HepG2 (cell line): ENCODE results near the gene LRRC10B. TPM values are rescaled to one million over a fixed set of nuclear protein-coding genes. Genes with fewer than 3 reads are reported as not detected.

Source experiments
- ATAC-seq: fragments of 200-7000 bp; cut with Tn5 transposase; 3 replicates; pipeline ENCODE4 v1.9.1; 2020; ENCODE audit warnings: mild to moderate bottlenecking, moderate library complexity
- BruUV-seq: library from RNA; stranded (reverse); fragments of 400-500 nt; replicated peaks from 2 replicates; lab custom pipeline; 2021; lab: Mats Ljungman, UMichigan
- CTCF ChIA-PET: fragments of 300-600 bp; formaldehyde crosslinking; extraction: SDS; loops from one replicate; lab custom pipeline; 2021; ENCODE audit warnings: low total read pairs, inconsistent platforms, low intra/inter-chr PET ratio; lab: Yijun Ruan, JAX
- POLR2A ChIA-PET: fragments of 350-600 bp; sonication (Branson Sonifier 250); formaldehyde crosslinking; loops from one replicate; lab custom pipeline; 2020; ENCODE audit warnings: antibody characterized with exemption, inconsistent platforms; lab: Yijun Ruan, JAX
- DNase-seq: peaks from one replicate; pipeline ENCODE4 v3.0.0-alpha.2; 2015; ENCODE audit warnings: low spot score
- FAIRE-seq: peaks from 3 replicates; lab custom pipeline; 2011; peaks lifted over from hg19 to GRCh38; lab: Jason Lieb, UNC
- H2AFZ ChIP-seq: one replicate; pipeline ENCODE4 v1.6.1; 2011; ENCODE audit warnings: low read length, inconsistent platforms
- H3K27ac ChIP-seq: fragments of 300-600 bp; 3 replicates; pipeline ENCODE4 v1.8.0; 2011; ENCODE audit warnings: mixed run types, mild to moderate bottlenecking, mixed read lengths, low read length, inconsistent platforms; ENCODE audit not compliant: insufficient read depth; ENCODE audit errors: extremely low read length
- H3K27me3 ChIP-seq, 2 experiments: fragments of 200-600 bp in 1 of 2; 2 replicates in 1 of 2; 3 replicates in 1 of 2; pipeline versions ENCODE4 v1.6.0 to v1.8.0; 2011; ENCODE audit warnings: low read length in 2 of 2, mild to moderate bottlenecking in 2 of 2, moderate library complexity in 2 of 2, inconsistent platforms in 1 of 2; ENCODE audit not compliant: insufficient read depth in 2 of 2, control insufficient read depth in 1 of 2
- H3K36me3 ChIP-seq, 2 experiments: fragments of 200-600 bp in 1 of 2; replicated peaks in 1 of 2; 2 replicates in 1 of 2; 3 replicates in 1 of 2; pipeline versions ENCODE4 v1.5.1 to v1.8.0; 2011; ENCODE audit warnings: low read length in 2 of 2, inconsistent platforms in 1 of 2; ENCODE audit not compliant: insufficient read depth in 2 of 2, control insufficient read depth in 1 of 2
- H3K4me1 ChIP-seq: 2 replicates; pipeline ENCODE4 v1.5.1; 2012; ENCODE audit warnings: low read length, inconsistent platforms; ENCODE audit not compliant: insufficient read depth
- H3K4me2 ChIP-seq: 2 replicates; pipeline ENCODE4 v1.6.0; 2011; ENCODE audit warnings: low read depth, low read length, inconsistent platforms
- H3K4me3 ChIP-seq, 3 experiments: fragments of 200-600 bp in 1 of 3; sonication (generic), shearing (Covaris generic) in 1 of 3; replicated peaks in 1 of 3; 2 replicates each; pipeline ENCODE4 v1.5.1; 2011 to 2016; ENCODE audit warnings: low read length in 3 of 3, inconsistent platforms in 2 of 3, low read depth in 2 of 3, mild to moderate bottlenecking in 2 of 3, control low read depth in 1 of 3, mixed read lengths in 1 of 3; ENCODE audit not compliant: insufficient read depth in 1 of 3
- H3K79me2 ChIP-seq: one replicate; pipeline ENCODE4 v1.6.1; 2011; ENCODE audit warnings: low read length, inconsistent platforms; ENCODE audit not compliant: insufficient read depth
- H3K9ac ChIP-seq: 2 replicates; pipeline ENCODE4 v1.6.0; 2011; ENCODE audit warnings: mild to moderate bottlenecking, low read depth, low read length, inconsistent platforms; ENCODE audit not compliant: insufficient read depth
- H3K9me3 ChIP-seq: 2 replicates; pipeline ENCODE4 v1.5.1; 2012; ENCODE audit warnings: mild to moderate bottlenecking, low read length
- H4K20me1 ChIP-seq: 2 replicates; pipeline ENCODE4 v1.6.0; 2011; ENCODE audit warnings: inconsistent platforms, mild to moderate bottlenecking, low read length, moderate library complexity; ENCODE audit not compliant: insufficient read depth
- BORCS8-MEF2B ChIP-seq: sonication (generic); formaldehyde crosslinking; IDR thresholded peaks from 2 replicates; pipeline ENCODE4 v1.8.0; 2022; ENCODE audit warnings: mild to moderate bottlenecking, missing genetic modification reagents
- HMGA1 ChIP-seq: sonication (generic); formaldehyde crosslinking; conservative IDR thresholded peaks from 2 replicates; pipeline ENCODE4 v1.4.0; 2020; ENCODE audit warnings: missing genetic modification reagents
- HNRNPH1 ChIP-seq: fragments of 200-400 bp; formaldehyde crosslinking; optimal IDR thresholded peaks from 2 replicates; pipeline ENCODE3; 2017; ENCODE audit warnings: mild to moderate bottlenecking, low read depth, low read length
- WGBS: methylation state at CpG from one replicate; pipeline ENCODE4 v1.1.6; 2017; ENCODE audit warnings: low lambda C conversion rate; 5-methylcytosine and 5-hydroxymethylcytosine counted together
- in situ Hi-C: cut with HindIII; loops from 2 replicates; pipeline ENCODE4 v1.10.0; 2017; ENCODE audit warnings: low pct_unique_long_range_greater_than_20kb; ENCODE audit not compliant: extremely low pct_ligation_motif_present
- intact Hi-C: fragments of 100-400 bp; cut with micrococcal nuclease; formaldehyde crosslinking; loops from one replicate; pipeline ENCODE4 v1.10.0; 2022; ENCODE audit not compliant: unreplicated experiment
- microRNA counts: library from miRNA; unstranded; fragments of <30 nt; microRNA quantifications from one replicate; lab custom pipeline; 2015
- microRNA-seq: library from miRNA; unstranded; fragments of <30 nt; microRNA quantifications from one replicate; pipeline ENCODE4, GENCODE V29; 2020
- polyA plus RNA-seq, 8 experiments: library from polyadenylated mRNA; depleted of rRNA in 3 of 8; stranded (reverse) in 7 of 8; unstranded in 1 of 8; fragments of >200 nt; fragmentation: Illumina TruSeq in 4 of 8; extraction: Trizol in 4 of 8; gene quantifications; 2 replicates each; pipeline versions ENCODE4 v1.2.1 to v1.2.3, GENCODE V29; 2011 to 2016; ENCODE audit warnings: low read depth in 4 of 8, missing spikeins in 1 of 8, mixed read lengths in 1 of 8; ENCODE audit not compliant: insufficient read depth in 1 of 8
- small RNA-seq, 3 experiments: library from RNA; depleted of rRNA; stranded (forward); fragments of <200 nt; gene quantifications; one replicate each; pipeline ENCODE3, GENCODE V24; 2012; ENCODE audit warnings: low read depth in 2 of 3, low replicate concordance in 1 of 3; ENCODE audit not compliant: insufficient read length in 3 of 3, insufficient read depth in 2 of 3
- total RNA-seq, 5 experiments: library from RNA; depleted of rRNA; stranded (reverse); fragments of >200 nt; fragmentation: Illumina TruSeq; extraction: Trizol; gene quantifications; 2 replicates each; pipeline ENCODE4 v1.2.3, GENCODE V29; 2016; ENCODE audit warnings: low read depth in 1 of 5

Gene LRRC10B
- total and polyA plus RNA-seq, 2 of the 13 experiments (the other 11 are each of a cell fraction or from before 2014, with no cell fraction given), result not detected

- no peaks in the 10 kb centered on the region for H3K36me3 ChIP-seq
- H3K27ac ChIP-seq, result no peak overlapping the region
- in situ Hi-C loops, result no loop called here
- no peak overlapping the region for H3K4me3 ChIP-seq
- no peak for TF ChIP-seq BORCS8-MEF2B
- TF ChIP-seq HMGA1 (CRISPR knock-in tag), result no peak
- TF ChIP-seq, all 625 proteins: peak for 0
- ChIA-PET CTCF (no interaction called here), POLR2A (no interaction called here)
- Histone ChIP-seq H3K27me3 (peaks cover 0 to 1% of the 10 kb centered on the region in 2 experiments; a peak in 2 of 5 replicates), H3K79me2 (no peaks in the 10 kb centered on the region), H3K4me1 (no peaks in the 10 kb centered on the region), H3K9ac (no peak overlapping the region), H4K20me1 (no peaks in the 10 kb centered on the region), H2AFZ (no peak overlapping the region), H3K9me3 (no peaks in the 10 kb centered on the region), H3K4me2 (no peak overlapping the region)
- DNase-seq, result no peak
- no TSS peak for BruUV-seq
- 86% methylated on average over 5 of the region's 10 CpGs for WGBS
- intact Hi-C loops, result no loop called here
- FAIRE-seq, result no peak
- no peak for ATAC-seq
Measured at GRCh38 chr11:61555978-61556377, 47.4 kb downstream of the LRRC10B start.

GRCh38 chr11:61556621-61557020 lies 48.1 kb downstream of the LRRC10B start:
- Histone ChIP-seq H3K27ac (no peak overlapping the region), H3K79me2 (no peaks in the 10 kb centered on the region), H4K20me1 (no peaks in the 10 kb centered on the region), H3K4me1 (no peaks in the 10 kb centered on the region), H3K4me2 (no peak overlapping the region), H3K27me3 (peaks cover 0 to 1% of the 10 kb centered on the region in 2 experiments; a peak in 2 of 5 replicates), H3K9ac (no peak overlapping the region), H3K4me3 (no peak overlapping the region), H3K9me3 (no peaks in the 10 kb centered on the region), H2AFZ (no peak overlapping the region), H3K36me3 (no peaks in the 10 kb centered on the region)
- CTCF ChIA-PET, result no interaction called here
- FAIRE-seq, result no peak
- in situ Hi-C loops, result no loop called here
- intact Hi-C loops, result no loop called here
- WGBS, result 90% methylated on average over 3 of the region's 3 CpGs
- no TSS peak for BruUV-seq
- no peak for TF ChIP-seq HNRNPH1
- no peak for DNase-seq
- POLR2A ChIA-PET, result no interaction called here
- ATAC-seq, result no peak

MicroRNA genes within 50 kb of the gene (microRNA counts, 767-probe panel; counts per million panel counts)
- microRNA hsa-miR-4488 (lab: Ali Mortazavi, UCI), result not detected

Small RNA genes lying within 50 kb of the gene (microRNA-seq; reads per million reads assigned to microRNA genes)
- gene MIR4488, result not detected

Small RNA genes lying within 50 kb of the gene (small RNA-seq; reads per million reads assigned to genes)
- 0 reads per million in 3 experiments for gene MIR4488

Other genes with a start within 250 kb of the LRRC10B start
- 10.4 and 27.6 TPM in 2 replicates for gene VWCE, start 213.4 kb upstream of the LRRC10B start, total RNA-seq (2016; rRNA removed; fragmentation: Illumina TruSeq; extraction: Trizol)
- gene VWCE, start 213.4 kb upstream of the LRRC10B start, polyA plus RNA-seq (2011; rRNA removed), result 58.3 and 59.7 TPM in 2 replicates
- gene DDB1, start 175.6 kb upstream of the LRRC10B start, total RNA-seq (2016; rRNA removed; fragmentation: Illumina TruSeq; extraction: Trizol), result 266 and 292 TPM in 2 replicates
- gene DDB1, start 175.6 kb upstream of the LRRC10B start, polyA plus RNA-seq (2011; rRNA removed), result 175 and 217 TPM in 2 replicates
- gene TKFC, start 175.5 kb upstream of the LRRC10B start, total RNA-seq (2016; rRNA removed; fragmentation: Illumina TruSeq; extraction: Trizol), result 173 and 197 TPM in 2 replicates
- gene TKFC, start 175.5 kb upstream of the LRRC10B start, polyA plus RNA-seq (2011; rRNA removed), result 147 and 237 TPM in 2 replicates
- gene CYB561A3, start 146.9 kb upstream of the LRRC10B start, total RNA-seq (2016; rRNA removed; fragmentation: Illumina TruSeq; extraction: Trizol), result 11.5 and 14.9 TPM in 2 replicates
- 11.4 and 14.7 TPM in 2 replicates for gene CYB561A3, start 146.9 kb upstream of the LRRC10B start, polyA plus RNA-seq (2011; rRNA removed)
- gene TMEM138, start 146.4 kb upstream of the LRRC10B start, total RNA-seq (2016; rRNA removed; fragmentation: Illumina TruSeq; extraction: Trizol), result 29.7 and 43.5 TPM in 2 replicates
- gene TMEM138, start 146.4 kb upstream of the LRRC10B start, polyA plus RNA-seq (2011; rRNA removed), result 51.0 and 61.0 TPM in 2 replicates
- gene TMEM216, start 116.2 kb upstream of the LRRC10B start, total RNA-seq (2016; rRNA removed; fragmentation: Illumina TruSeq; extraction: Trizol), result 25.2 and 25.4 TPM in 2 replicates
- gene TMEM216, start 116.2 kb upstream of the LRRC10B start, polyA plus RNA-seq (2011; rRNA removed), result 53.7 and 60.1 TPM in 2 replicates
- 29.4 and 34.1 TPM in 2 replicates for gene CPSF7, start 78.8 kb upstream of the LRRC10B start, total RNA-seq (2016; rRNA removed; fragmentation: Illumina TruSeq; extraction: Trizol)
- 36.8 and 40.6 TPM in 2 replicates for gene CPSF7, start 78.8 kb upstream of the LRRC10B start, polyA plus RNA-seq (2011; rRNA removed)
- 44.2 and 53.3 TPM in 2 replicates for gene SDHAF2, start 78.6 kb upstream of the LRRC10B start, total RNA-seq (2016; rRNA removed; fragmentation: Illumina TruSeq; extraction: Trizol)
- 70.4 and 70.5 TPM in 2 replicates for gene SDHAF2, start 78.6 kb upstream of the LRRC10B start, polyA plus RNA-seq (2011; rRNA removed)
- gene SYT7, start 72.3 kb downstream of the LRRC10B start, total RNA-seq (2016; rRNA removed; fragmentation: Illumina TruSeq; extraction: Trizol), result 0.81 and 1.4 TPM in 2 replicates
- 4.4 and 6.2 TPM in 2 replicates for gene SYT7, start 72.3 kb downstream of the LRRC10B start, polyA plus RNA-seq (2011; rRNA removed)
- gene DAGLA, start 171.6 kb downstream of the LRRC10B start, total RNA-seq (2016; rRNA removed; fragmentation: Illumina TruSeq; extraction: Trizol), result 2.3 and 3.9 TPM in 2 replicates
- 2.6 and 3.3 TPM in 2 replicates for gene DAGLA, start 171.6 kb downstream of the LRRC10B start, polyA plus RNA-seq (2011; rRNA removed)
- 7.9 and 10.2 TPM in 2 replicates for gene MYRF, start 243.9 kb downstream of the LRRC10B start, total RNA-seq (2016; rRNA removed; fragmentation: Illumina TruSeq; extraction: Trizol)
- gene MYRF, start 243.9 kb downstream of the LRRC10B start, polyA plus RNA-seq (2011; rRNA removed), result 25.9 and 33.2 TPM in 2 replicates